ENCODE data around the gene JARID2.

Gene JARID2

GRCh38 chr6:15359335-15359862 is 113.5 kb downstream of the JARID2 start:
- H3K4me3 ChIP-seq (ENCODE audit: low read depth, low read length) = no peak overlapping the region
- no peaks in the 10 kb centered on the region for H3K9me3 ChIP-seq (ENCODE audit: control insufficient read depth, low read length)
- no peak overlapping the region for H3K27ac ChIP-seq
- TF ChIP-seq CTCF (IDR thresholded peaks at IDR 0.05) = no peak
- H3K79me2 ChIP-seq = no peaks in the 10 kb centered on the region
- H3K4me1 ChIP-seq = peaks cover 9% of the 10 kb centered on the region
- no peak overlapping the region for H3K9ac ChIP-seq
- no peaks in the 10 kb centered on the region for H3K27me3 ChIP-seq (ENCODE audit: control insufficient read depth, insufficient read depth, low read length)
- no peaks in the 10 kb centered on the region for H3K36me3 ChIP-seq (ENCODE audit: control insufficient read depth, insufficient read depth, low read length)
- H2AFZ ChIP-seq = no peak overlapping the region
- H3K4me2 ChIP-seq (ENCODE audit: low read length) = no peak overlapping the region

GRCh38 chr6:15360300-15360699 is 114.4 kb downstream of the JARID2 start:
- no peaks in the 10 kb centered on the region for H3K36me3 ChIP-seq (ENCODE audit: control insufficient read depth, insufficient read depth, low read length)
- no peaks in the 10 kb centered on the region for H3K79me2 ChIP-seq
- H3K9me3 ChIP-seq (ENCODE audit: control insufficient read depth, low read length) = no peaks in the 10 kb centered on the region
- no peak overlapping the region for H3K4me2 ChIP-seq (ENCODE audit: low read length)
- peaks cover 14% of the 10 kb centered on the region for H3K4me1 ChIP-seq
- no peak overlapping the region for H3K27ac ChIP-seq
- no peak overlapping the region for H3K9ac ChIP-seq
- TF ChIP-seq CTCF (IDR thresholded peaks at IDR 0.05) = no peak
- H3K27me3 ChIP-seq (ENCODE audit: control insufficient read depth, insufficient read depth, low read length) = no peaks in the 10 kb centered on the region
- H3K4me3 ChIP-seq (ENCODE audit: low read depth, low read length) = no peak overlapping the region
- H2AFZ ChIP-seq = no peak overlapping the region

GRCh38 chr6:15361197-15361596 is 115.3 kb downstream of the JARID2 start:
- no peaks in the 10 kb centered on the region for H3K36me3 ChIP-seq (ENCODE audit: control insufficient read depth, insufficient read depth, low read length)
- H3K4me2 ChIP-seq (ENCODE audit: low read length) = no peak overlapping the region
- no peak overlapping the region for H2AFZ ChIP-seq
- H3K27me3 ChIP-seq (ENCODE audit: control insufficient read depth, insufficient read depth, low read length) = no peaks in the 10 kb centered on the region
- H3K9ac ChIP-seq = no peak overlapping the region
- no peak for TF ChIP-seq CTCF (IDR thresholded peaks at IDR 0.05)
- H3K4me1 ChIP-seq = peaks cover 23% of the 10 kb centered on the region
- H3K9me3 ChIP-seq (ENCODE audit: control insufficient read depth, low read length) = no peaks in the 10 kb centered on the region
- no peak overlapping the region for H3K27ac ChIP-seq
- no peak overlapping the region for H3K4me3 ChIP-seq (ENCODE audit: low read depth, low read length)
- H3K79me2 ChIP-seq = no peaks in the 10 kb centered on the region

DNA sequence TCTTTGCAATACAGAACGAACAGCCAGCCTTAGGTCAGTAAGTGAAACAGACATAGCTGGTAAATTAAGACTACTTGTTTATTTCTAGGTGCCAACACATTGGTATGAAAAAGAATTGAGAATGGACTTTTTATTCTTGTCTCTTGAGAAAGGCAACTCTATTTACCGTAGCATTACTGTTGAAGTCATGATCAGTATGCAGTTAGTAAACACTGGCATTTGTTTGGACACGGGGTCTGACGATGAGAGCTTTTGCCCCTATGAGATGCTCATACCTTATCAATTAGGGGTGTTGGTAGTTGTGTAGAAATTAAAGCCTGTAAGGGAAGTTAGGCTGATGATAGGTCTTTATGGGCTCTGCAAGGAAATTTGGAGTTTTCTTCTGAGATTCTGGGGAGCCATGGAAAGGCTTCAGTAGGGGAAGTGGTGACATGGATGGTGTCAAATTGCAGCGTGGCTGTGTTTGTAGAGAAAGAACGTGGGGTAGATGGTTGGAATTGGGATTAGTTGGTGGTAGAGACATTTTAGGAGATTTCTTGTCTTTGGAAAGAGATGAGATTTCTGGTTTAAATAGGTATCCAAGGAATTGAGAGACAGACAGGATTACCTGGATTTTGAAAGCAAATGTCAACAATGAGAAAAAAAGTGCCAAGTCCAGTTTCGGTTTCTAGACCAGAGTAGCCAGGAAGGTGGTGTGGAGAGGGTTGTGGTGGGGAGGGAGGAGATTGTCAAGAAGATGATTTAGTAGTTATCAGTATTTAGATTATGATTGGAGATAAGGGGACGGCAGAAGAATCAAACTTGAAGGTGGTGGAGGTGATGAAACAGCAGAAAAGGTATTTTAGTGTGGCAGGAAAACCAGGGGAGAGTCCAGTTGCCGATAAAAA is 116.6 kb downstream of the JARID2 start:
- Histone ChIP-seq H3K36me3 (ENCODE audit: control insufficient read depth, insufficient read depth, low read length) (no peaks in the 10 kb centered on the region), H3K27me3 (ENCODE audit: control insufficient read depth, insufficient read depth, low read length) (no peaks in the 10 kb centered on the region), H3K79me2 (no peaks in the 10 kb centered on the region), H3K9me3 (ENCODE audit: control insufficient read depth, low read length) (no peaks in the 10 kb centered on the region), H2AFZ (no peak overlapping the region), H3K4me1 (peaks cover 23% of the 10 kb centered on the region), H3K9ac (no peak overlapping the region), H3K4me2 (ENCODE audit: low read length) (peak overlapping the region; percentile 32), H3K27ac (no peak overlapping the region), H3K4me3 (ENCODE audit: low read depth, low read length) (no peak overlapping the region)
- TF ChIP-seq CTCF (IDR thresholded peaks at IDR 0.05) = no peak

Measured in parathyroid adenoma (tissue), 2 donors.